GM12891 (cell line): ENCODE data around the gene TGFA.

Experiments
- POLR2A ChIP-seq: IDR thresholded peaks from 2 replicates; pipeline ENCODE4 v1.6.1; 2011; ENCODE audit warnings: low read depth, low read length, control low read depth
- POLR2AphosphoS5 ChIP-seq: IDR thresholded peaks from 2 replicates; pipeline ENCODE4 v1.6.1; 2011; ENCODE audit warnings: low read depth, low read length, control low read depth

DNA sequence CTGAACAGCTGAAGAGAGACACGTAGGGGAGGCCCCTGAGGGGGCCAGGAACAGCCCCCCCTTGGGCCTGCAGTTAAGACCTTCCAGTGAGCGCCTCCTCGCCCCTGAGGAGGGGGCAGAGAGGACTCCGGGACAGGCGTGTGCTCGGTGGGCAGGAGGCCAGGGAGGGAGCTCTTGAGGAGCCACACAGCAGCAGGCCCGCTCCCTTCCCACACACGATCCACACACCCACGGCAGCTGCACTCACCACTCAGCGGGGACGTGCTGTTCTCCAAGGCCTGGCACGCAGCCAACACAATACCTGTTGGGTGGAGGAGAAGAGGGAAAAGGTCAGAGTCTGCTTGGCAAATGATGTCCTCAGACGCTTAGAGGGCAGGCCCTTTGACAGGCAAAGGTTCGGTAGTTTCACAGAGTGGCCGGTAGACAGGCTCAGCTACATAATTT, 39.0 kb downstream of the TGFA start:
- TF ChIP-seq POLR2A (no peak), POLR2AphosphoS5 (no peak)
